Measurements from ENCODE around the gene PFDN1.
"Not testable (repeated sequence)": the region's sequence is repeated elsewhere in the genome, so short reads cannot be mapped to it uniquely, and the experiment has no call there.

PFDN1 gene, protein sequence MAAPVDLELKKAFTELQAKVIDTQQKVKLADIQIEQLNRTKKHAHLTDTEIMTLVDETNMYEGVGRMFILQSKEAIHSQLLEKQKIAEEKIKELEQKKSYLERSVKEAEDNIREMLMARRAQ

DNA sequence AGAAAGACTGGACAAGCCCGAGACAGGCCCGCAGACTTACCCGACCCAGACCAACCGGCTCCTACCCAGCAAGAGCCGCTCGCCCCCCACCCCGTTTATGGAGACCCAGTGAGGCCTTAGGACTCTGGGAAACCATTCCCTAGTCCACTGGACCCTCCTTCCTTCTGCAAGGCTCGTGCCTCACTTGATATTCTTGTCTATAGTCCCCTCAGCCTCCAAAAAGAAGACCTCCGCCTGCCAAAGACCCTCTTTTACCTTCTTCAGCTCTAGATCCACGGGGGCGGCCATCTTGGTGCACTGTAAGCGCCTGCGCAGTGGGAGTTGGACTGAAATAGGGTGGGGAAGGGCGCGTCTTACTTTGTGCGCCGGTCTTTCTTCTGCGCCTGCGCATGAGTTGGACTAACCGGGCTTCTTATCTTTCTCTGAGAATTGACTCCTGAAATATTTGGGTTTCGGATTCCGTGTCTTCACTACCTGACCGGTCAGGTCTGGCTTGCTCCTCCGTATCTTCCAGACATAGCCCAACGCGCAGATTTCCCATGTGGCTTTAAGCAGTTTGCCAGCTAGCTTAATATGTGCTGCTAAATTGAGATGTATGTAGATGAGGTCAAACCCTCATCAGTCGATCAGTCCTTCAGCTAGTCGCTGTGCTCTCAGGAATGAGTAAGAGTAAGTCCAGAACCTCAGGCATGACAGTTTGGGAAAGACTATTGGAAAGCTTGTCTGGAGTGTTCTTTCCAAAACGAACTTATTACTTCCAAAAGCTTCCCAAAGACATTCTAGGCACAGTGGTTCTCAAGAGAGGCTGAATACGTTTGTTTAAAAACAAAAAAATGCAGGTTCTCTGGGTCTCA is at the start of gene PFDN1:
TSS of gene PFDN1 (minus strand) at position 316 of the 854 bp plus-strand sequence. CDS start at position 288, 28 bp downstream.
- peak; percentile 98 for DNase-seq (ENCODE audit: low spot score)

DNA sequence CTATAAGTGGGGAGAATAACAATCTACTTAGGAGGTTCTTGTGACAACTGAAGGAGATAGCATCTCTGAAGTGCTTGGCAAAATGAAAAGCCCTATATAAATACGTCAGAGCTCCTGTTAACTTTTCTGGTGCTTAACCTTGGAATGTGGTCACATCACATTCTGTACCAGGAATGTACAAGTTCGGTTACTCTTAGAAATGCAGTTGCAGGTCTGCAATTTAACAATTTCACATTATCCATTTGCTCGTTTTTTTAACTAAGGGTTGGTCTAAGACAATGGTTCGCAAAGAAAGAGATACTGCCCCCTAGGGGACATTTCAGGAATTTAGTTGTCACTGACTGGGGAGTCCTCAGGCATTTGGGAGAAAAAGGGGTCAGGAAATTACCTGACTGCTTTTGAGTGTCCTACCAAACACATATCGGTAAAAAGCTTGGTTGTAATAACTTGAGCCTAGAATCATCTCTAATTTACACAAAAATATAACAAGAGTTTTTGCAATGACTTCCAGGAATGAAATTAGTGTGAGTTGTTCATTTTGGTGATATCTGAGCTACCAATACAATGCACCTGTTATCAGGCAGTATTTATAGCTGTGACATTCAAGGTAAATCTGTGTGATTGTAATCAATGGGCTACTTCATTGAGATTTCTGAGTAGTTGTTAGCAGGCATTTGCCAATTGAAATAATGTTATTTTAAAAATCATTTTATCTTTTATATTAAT is 48.9 kb upstream of the PFDN1 start:
- DNase-seq (ENCODE audit: low spot score) = peak; percentile 78

DNA sequence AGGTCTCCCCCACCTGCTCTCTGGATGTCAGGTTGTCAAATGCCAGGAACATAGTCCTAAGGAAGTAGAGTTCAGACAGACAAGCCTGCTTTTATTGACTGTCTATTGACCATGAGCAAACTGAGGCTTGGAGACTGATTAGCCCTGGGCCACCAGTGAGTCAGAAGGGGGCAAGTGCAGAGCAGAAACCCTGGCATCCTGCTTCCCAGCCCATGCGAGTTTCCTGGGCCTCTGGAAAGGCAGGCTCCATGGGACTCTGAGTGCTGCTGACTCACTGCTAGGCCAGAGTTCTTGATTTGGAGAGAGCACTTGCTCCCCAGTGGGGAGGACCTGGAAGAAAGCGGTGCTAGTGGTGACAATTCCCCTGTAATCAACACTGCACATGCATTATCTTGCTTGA is 46.3 kb upstream of the PFDN1 start:
- no peak for DNase-seq (ENCODE audit: low spot score)

DNA sequence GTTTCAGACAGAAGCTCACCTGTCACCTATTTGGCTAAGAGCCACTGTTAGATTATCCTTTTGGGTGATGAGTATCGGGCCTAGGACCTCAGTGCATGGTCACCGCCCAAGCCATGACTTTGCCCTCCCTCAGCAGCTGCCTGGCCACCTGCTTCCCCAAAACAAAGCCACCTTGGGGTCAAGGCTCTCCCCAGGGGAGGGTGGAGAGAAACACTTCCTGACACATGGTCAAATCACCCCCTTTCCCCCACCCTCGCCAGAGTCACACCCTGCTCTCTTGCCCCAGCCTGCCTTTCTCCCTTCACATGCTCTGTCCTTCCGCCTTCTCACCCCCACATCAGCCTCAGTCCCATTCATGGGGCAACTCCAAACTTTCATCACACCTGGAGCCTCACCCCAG is 45.2 kb upstream of the PFDN1 start:
- no peak for DNase-seq (ENCODE audit: low spot score)

DNA sequence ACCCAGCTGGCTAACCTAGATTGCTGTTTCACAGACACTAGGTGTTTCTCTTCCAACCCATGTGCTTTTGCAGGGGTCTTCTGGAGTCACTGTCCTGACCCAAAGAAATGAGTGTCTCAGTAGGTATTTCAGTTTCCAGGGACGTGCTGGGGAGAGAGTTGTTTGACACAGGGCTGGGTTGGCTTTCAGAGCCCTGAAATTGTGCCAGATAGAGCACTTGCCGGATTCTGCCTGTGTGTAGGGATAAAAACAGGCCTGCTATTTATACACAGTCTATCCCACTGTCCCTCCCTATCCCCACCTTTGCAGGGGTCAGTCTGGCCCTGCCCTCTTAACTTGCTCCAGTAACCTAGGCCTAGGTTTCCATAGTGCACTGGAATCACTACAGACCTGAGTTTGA is 44.5 kb upstream of the PFDN1 start:
- no peak for DNase-seq (ENCODE audit: low spot score)

DNA sequence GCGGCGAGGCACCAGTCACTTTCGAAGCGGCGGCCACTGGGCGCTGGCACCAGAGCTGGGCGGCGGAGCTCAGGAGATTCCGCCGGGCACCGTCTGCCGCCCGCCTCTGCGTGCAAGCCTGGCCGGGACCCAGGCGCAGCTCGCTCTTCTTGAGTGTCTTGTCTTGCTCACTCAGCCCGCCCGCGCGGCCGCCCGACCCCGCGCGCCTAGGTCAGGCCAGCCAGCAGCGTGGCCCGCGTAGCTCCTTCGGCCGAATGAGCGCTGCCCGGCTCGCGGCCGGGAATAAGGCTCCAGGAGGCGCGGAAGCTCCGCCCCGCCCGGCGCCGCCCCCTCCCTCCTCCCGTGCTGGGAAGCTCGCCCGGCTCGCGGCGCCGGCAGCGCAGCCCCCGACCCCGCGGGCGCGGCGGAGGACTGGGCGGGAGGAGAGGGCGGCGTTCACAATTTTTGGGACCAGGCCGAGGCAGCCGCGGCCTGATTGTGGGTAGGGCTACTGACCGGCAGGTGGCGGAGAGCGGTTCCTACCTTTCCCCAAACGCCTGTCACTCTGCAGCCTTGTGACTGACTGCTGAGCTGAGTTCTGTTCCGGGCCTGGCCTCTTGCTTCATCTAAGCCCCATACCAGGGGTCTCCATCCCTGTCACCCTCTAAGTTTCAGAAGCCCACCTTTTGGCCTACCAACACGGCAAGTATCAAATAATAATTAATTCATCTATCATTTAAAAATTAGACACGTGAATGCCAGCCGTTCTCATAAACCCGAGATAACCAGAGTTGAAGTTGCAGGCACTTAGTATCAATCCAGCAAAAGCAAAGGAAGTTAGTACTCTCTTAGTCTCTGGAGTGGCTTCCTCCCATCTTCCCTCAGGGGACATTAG is 43.7 kb upstream of the PFDN1 start, which contains the start of gene HBEGF:
TSS of gene HBEGF (minus strand) at position 256 of the 874 bp plus-strand sequence. CDS start 275 bp downstream, outside the sequence.
- peak; percentile 54 for DNase-seq (ENCODE audit: low spot score)

DNA sequence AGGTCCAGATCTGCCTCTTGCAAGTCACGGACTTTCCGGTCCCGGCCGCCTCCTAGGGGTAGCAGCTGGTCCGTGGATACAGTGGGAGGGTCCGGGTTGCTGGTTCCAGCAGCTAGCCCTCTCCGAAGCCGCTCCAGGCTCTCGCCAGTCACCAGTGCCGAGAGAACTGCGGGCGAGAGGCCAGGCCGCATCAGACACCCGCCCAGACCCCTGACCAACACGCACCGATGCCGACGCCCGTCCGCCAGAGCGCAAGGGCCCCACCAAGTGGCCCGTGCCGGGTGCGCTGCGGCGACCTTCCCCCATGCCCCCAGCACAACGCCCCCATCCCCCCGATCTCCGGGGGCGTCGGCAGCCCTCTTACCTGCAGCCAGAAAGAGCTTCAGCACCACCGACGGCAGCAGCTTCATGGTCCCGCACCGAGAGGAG is 43.0 kb upstream of the PFDN1 start:
- DNase-seq (ENCODE audit: low spot score) = no peak

DNA sequence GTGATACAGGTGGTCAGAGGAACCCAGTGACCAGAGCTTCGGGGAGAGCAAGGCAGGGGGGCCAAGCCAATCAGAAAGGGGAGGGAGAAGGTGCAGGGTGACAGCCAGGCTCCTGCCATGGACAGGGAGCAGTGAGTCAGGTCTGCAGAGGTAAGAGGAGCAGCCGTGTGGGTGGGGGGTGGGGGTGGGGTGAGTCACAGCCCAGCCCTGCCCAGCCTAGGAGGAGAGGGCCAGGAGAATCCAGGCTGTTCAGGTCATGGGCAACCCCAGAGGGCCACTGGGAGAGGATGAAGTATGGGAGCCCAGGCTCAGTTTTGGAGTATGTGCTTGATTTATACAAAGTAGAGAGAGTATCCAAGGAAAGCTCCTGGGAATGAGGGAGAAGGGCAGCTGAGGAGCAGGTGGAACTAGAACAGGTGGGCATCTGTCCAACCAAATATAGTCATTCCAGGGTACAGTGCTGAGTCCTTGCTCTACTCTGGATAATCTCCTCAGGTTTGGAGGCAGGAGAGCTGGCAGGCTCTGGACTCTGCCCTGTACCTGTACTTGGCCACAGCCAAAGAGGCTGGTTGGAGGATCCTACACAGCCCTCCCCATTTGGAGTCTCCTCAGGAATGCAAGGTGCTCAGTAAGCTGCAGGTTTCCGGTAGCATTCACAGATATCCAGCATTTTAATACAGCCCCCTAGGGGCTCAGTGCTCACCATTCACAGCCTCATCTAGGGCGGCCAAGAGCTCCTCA is 42.0 kb upstream of the PFDN1 start:
- DNase-seq (ENCODE audit: low spot score) = no peak

DNA sequence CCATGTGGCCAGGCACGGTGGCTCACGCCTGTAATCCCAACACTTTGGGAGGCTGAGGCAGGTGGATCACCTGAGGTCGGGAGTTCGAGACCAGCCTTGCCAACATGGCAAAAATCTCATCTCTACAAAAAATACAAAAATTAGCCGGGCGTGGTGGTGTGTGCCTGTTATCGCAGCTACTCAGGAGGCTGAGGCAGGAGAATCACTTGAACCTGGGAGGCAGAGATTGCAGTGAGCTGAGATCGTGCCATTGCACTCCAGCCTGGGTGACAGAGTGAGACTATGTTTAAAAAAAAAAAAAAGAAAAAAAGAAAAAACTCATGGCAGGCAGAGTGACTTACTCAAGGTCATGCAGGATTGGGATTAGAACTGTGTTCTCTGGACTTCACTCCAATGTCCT is 40.9 kb upstream of the PFDN1 start:
- DNase-seq (ENCODE audit: low spot score) = not testable (repeated sequence)

DNA sequence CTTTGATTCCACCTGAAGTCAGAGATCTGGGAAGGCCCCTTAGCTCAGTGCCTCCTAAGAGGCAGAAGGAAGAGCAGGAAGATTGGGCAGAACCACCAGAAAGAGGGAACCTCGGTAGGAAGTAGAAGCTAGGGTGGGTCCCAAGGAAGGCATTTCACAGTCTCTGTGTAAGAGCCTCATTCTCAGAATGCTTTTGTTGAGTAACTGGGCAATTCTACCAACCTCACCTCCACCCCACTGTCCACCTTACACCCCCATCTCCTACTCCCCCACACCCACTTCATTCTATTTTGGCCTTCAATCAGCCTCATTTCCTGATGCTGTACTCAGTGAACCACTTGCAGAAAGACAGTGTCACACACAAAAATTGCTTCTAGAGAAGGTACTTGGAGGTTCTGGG is 40.0 kb upstream of the PFDN1 start:
- DNase-seq (ENCODE audit: low spot score) = no peak

DNA sequence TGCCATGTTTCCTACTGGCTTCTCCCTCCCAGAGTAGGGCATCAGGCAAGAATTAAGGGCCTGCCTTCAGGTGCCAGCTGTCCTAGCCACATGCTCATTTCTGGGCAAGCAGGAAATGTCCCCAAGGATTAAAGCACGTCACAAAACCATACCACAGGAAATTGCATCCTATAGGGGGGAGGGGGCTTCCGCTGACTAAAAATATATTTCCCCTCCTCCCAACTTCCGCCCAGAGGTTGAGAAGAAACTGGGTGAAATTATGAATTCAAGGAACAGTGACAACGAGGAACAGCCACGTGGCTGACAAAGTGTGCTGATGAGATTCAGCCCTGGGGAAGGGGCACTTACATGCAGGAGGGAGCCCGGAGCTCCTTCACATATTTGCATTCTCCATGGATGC is 39.4 kb upstream of the PFDN1 start:
- no peak for DNase-seq (ENCODE audit: low spot score)

DNA sequence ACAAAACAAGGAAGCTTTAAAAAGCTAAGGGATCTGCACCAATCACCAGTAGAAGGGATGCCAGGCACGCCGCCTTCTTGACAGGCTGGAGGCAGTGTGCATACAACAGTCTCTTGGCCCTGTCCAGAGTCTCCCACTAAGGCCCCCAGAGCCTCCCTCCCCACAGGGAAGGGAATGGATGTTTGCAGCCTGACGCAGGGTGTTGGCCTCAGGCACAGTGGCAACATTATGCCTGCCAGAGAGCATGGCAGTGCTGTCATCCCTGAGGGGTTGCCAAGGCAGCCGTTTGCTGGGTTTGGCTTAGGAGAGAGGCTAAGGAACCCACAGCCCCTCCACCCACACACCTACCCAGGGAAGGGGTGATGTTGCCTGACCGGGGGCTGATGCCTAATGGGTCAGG is 38.7 kb upstream of the PFDN1 start:
- DNase-seq (ENCODE audit: low spot score) = no peak

DNA sequence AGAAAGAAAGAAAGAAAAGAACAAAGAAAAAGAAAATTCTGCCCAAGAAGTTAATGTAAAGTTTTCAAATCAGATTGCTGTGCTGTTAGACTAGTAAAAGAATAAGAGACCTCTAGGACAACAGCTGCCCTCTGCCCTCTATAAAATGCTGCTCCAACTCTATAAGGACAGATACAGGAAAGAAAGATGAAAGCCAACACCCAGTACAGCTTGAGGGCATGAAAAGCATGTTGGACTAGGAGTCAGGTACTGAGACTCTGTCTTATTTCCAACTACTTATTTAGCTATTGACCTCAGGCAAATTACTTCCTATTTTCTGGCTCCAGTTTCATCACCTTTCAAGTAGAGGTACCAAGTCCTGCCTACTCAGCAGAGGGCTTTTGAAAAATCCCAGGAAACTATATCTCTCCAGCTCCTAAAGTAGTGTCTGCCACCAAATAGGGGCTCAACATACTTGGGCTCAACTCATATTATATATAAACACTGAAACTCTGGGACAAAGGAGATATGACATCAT is 37.8 kb upstream of the PFDN1 start:
- no peak for DNase-seq (ENCODE audit: low spot score)

DNA sequence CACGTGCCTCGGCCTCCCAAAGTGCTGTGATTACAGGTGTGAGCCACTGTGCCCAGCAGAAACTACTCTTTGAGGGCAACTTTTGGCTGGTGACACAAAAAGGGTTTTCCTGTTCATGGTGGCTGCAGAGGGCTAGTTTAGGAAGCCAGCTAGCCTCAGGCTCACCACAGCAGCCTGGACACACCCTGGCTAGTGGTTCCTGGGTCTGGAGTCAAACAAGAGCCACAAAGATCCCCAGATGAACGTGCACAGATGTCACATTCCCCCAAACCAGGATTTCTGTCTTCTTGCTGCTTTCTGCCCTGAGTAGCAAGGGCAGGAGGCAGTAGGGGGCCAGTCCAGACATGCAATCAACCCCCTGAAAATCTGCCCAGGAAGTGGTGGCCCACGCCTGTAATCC is 36.7 kb upstream of the PFDN1 start:
- no peak for DNase-seq (ENCODE audit: low spot score)

DNA sequence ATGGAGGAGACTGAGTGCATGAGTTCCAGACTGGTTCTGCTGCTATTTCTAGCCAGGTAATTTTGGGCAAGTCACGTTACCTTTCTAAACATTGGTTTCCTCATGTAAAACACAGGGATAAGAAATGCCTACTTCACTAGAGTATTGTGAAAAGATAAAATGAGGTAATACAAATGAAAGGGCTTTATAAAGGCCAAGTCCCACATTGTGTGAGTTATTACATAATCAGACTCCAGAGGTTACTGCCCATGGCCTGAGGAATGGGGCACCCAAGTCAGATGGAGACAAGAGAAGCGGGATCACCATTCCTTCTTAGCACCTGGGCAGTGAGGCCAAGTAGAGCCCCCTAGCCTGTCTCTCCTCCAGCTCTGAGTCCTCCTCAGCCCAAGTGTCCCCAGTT is 36.0 kb upstream of the PFDN1 start:
- DNase-seq (ENCODE audit: low spot score) = no peak

DNA sequence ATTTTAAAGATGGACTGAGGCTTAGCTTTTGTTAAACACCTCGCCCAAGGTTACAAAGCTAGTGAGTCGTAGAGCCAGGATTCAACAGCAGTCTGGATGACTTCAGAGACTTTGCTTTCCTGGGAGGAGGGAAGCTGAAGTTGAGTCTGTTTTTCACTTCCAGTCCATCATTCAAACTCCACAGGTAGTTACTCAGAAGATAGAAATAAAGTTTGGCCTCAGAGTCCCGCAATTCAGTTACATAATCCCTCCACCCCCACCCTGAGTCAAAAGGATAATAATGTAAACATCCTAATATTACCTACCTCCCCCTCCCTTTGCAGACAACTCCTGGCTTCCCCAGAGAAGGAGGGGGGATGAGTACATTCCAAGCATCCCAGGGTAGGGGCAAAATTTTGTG is 35.4 kb upstream of the PFDN1 start:
- no peak for DNase-seq (ENCODE audit: low spot score)

DNA sequence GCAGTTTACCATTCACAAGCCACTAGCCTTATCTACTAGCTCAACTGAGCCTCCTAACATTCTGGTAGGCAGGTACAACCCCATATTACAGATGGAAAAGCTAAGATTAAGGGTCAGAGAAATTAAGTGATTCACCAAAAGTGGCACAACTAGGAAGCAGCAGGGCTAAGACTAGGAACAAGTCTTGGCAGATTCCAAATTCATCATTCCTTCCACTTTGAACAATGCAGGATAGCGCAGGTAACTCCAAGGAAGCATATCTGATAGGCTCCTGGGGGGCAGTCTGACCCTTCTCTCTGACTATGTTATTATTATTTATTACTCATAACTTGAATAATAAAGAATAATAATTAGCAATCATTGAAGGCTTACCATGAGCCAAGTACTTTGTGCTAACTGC is 35.0 kb upstream of the PFDN1 start:
- no peak for DNase-seq (ENCODE audit: low spot score)

DNA sequence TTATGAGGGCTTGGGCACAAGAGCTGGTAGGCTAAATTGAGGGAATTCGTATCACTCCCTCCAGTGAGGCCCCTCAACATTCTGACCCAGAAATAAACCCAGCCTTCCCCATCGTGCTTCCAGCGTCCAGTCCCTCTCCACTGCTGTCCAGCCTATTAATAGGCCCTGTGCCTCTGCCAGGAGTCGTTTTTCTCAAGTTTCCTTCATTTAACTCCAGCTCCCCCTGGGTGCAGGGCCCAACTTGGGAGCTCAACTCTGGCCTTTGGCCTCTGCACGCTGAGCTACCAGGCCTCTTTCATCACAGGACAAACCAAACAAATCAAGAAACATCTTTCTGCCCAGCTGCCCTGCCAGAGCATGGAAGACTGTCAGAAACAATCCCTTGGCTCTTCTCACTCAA is 33.5 kb upstream of the PFDN1 start:
- DNase-seq (ENCODE audit: low spot score) = no peak

DNA sequence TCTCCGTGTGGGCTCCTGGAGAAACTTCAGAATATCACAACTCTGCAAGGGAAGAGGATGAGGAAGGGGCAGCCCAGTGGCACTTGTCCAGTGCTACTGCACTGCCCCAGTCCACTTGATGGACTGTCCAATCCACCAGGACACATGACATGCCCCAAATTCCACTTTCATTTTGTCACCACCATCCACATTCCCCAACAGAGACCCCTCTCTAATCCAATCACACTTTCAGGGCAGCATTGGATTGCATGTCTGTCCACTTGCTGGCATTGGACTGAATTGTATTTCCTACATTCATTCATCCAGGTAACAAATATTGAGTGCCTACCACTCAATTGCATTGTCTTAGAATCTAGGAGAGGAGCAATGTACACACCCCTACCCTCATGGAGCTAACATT is 28.7 kb upstream of the PFDN1 start:
- DNase-seq (ENCODE audit: low spot score) = no peak

DNA sequence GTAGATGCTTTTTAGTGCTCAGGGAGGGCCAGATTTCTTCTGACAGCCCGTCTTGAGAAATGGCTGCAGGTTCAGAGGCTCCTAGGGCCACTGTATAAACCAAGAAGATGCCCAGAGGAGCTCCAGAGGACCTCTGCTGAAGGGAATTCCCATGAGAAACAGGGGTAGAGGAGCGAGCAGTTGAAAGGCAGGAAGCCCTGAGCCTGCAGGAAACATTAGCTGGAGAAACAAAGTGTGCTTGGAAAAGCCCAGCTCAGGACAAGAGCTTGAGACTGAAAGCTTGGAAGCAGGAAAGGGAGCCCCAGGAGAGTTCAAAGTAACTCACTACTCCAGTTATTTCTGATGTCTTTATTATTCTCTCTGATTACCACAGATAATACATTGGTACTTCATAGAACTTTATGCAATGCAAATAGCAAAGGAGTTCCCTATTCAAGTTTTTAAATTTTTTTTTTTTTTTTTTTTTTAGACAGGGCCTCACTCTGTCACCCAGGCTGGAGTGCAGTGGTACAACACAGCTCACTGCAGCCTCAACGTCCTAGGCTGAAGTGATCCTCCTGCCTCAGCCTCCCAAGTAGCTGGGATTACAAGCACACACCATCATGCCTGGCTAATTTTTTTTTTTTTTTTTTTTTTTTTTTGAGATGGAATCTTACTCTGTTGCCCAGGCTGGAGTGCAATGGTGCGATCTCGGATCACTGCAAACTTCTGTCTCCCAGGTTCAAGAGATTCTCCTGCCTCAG is 27.0 kb upstream of the PFDN1 start:
- DNase-seq (ENCODE audit: low spot score) = no peak
